Nephron (organoid): ENCODE data around the gene TLL2.
A peak's percentile ranks its signal among the peaks of the same experiment; 100 is the strongest.

ENCODE experiments used
- H3K27ac Mint-ChIP-seq, 3 experiments: 2 replicates each; pipeline ENCODE4 v1.8.0; 2020; ENCODE audit warnings: mixed read lengths in 3 of 3, mild to moderate bottlenecking in 2 of 3, moderate library complexity in 1 of 3
- H3K27me3 Mint-ChIP-seq: 2 replicates; pipeline ENCODE4 v1.8.0; 2021; ENCODE audit warnings: low read depth, mild to moderate bottlenecking, moderate library complexity, mixed read lengths
- H3K36me3 Mint-ChIP-seq: 2 replicates; pipeline ENCODE4 v1.8.0; 2020; ENCODE audit warnings: low read depth, mixed read lengths
- H3K4me1 Mint-ChIP-seq: 2 replicates; pipeline ENCODE4 v1.8.0; 2020; ENCODE audit warnings: mixed read lengths
- H3K4me3 Mint-ChIP-seq, 3 experiments: 2 replicates each; pipeline ENCODE4 v1.8.0; 2020; ENCODE audit warnings: mild to moderate bottlenecking in 3 of 3, mixed read lengths in 3 of 3, moderate library complexity in 2 of 3
- H3K9me3 Mint-ChIP-seq: 2 replicates; pipeline ENCODE4 v1.8.0; 2020; ENCODE audit warnings: mixed read lengths
- CTCF ChIP-seq, 3 experiments: fragments of 200-600 bp; sonication (generic); IDR thresholded peaks; one replicate each; pipeline ENCODE4 v1.5.0; 2021; ENCODE audit warnings: antibody characterized with exemption in 3 of 3; ENCODE audit not compliant: unreplicated experiment in 3 of 3

TLL2 gene

GRCh38 chr10:96448558-96448957 lies 65.2 kb downstream of the TLL2 start:
- Mint-ChIP-seq H3K27me3 (peaks cover 52% of the 10 kb centered on the region), H3K4me1 (peaks cover 21% of the 10 kb centered on the region), H3K27ac (no peak overlapping the region), H3K36me3 (no peaks in the 10 kb centered on the region), H3K4me3 (no peak overlapping the region), H3K9me3 (no peaks in the 10 kb centered on the region)
- no peak for TF ChIP-seq CTCF (IDR thresholded peaks at IDR 0.05; ENCODE audit: unreplicated experiment in 3 of 3)

- Mint-ChIP-seq H3K4me1 (peaks cover 21% of the 10 kb centered on the region), H3K27ac (no peak overlapping the region), H3K9me3 (no peaks in the 10 kb centered on the region), H3K4me3 (no peak overlapping the region), H3K27me3 (peaks cover 57% of the 10 kb centered on the region), H3K36me3 (no peaks in the 10 kb centered on the region)
- no peak for TF ChIP-seq CTCF (IDR thresholded peaks at IDR 0.05; ENCODE audit: unreplicated experiment in 3 of 3)
Measured at GRCh38 chr10:96448021-96448457, 65.7 kb downstream of the TLL2 start.

- peaks cover 22% of the 10 kb centered on the region for H3K4me1 Mint-ChIP-seq
- no peak overlapping the region for H3K27ac Mint-ChIP-seq
- peaks cover 60% of the 10 kb centered on the region for H3K27me3 Mint-ChIP-seq
- no peak overlapping the region for H3K4me3 Mint-ChIP-seq
- H3K36me3 Mint-ChIP-seq: no peaks in the 10 kb centered on the region
- H3K9me3 Mint-ChIP-seq: no peaks in the 10 kb centered on the region
- TF ChIP-seq CTCF (IDR thresholded peaks at IDR 0.05; ENCODE audit: unreplicated experiment in 3 of 3): no peak
Measured at GRCh38 chr10:96446966-96447596, 66.6 kb downstream of the TLL2 start.

- H3K4me3 Mint-ChIP-seq: no peak overlapping the region
- peaks cover 24% of the 10 kb centered on the region for H3K4me1 Mint-ChIP-seq
- H3K9me3 Mint-ChIP-seq: peaks cover 7% of the 10 kb centered on the region
- TF ChIP-seq CTCF (IDR thresholded peaks at IDR 0.05; ENCODE audit: unreplicated experiment in 3 of 3): no peak
- H3K36me3 Mint-ChIP-seq: no peaks in the 10 kb centered on the region
- H3K27ac Mint-ChIP-seq: no peak overlapping the region
- peaks cover 57% of the 10 kb centered on the region for H3K27me3 Mint-ChIP-seq
Measured at GRCh38 chr10:96441987-96442643, 71.6 kb downstream of the TLL2 start.

GRCh38 chr10:96441322-96441885 lies 72.3 kb downstream of the TLL2 start:
- H3K36me3 Mint-ChIP-seq: no peaks in the 10 kb centered on the region
- H3K4me1 Mint-ChIP-seq: peaks cover 22% of the 10 kb centered on the region
- H3K27me3 Mint-ChIP-seq: peaks cover 51% of the 10 kb centered on the region
- peak overlapping the region in 1 of 3 experiments; percentile 66 for H3K4me3 Mint-ChIP-seq
- TF ChIP-seq CTCF (IDR thresholded peaks at IDR 0.05; ENCODE audit: unreplicated experiment in 3 of 3): no peak
- peak overlapping the region; percentile 14 to 25 (median 18) for H3K27ac Mint-ChIP-seq
- peaks cover 7% of the 10 kb centered on the region for H3K9me3 Mint-ChIP-seq
